Measurements from ENCODE around the gene HYCC2. TPM values are rescaled to one million over a fixed set of nuclear protein-coding genes. Genes with fewer than 3 reads are reported as not detected.

The HYCC2 gene
- polyA plus RNA-seq, 1 donor (not counting 4 experiments of a cell fraction or from before 2014, with no cell fraction given), result 8.0 TPM

GRCh38 chr2:201107624-201108023, 36.2 kb upstream of the HYCC2 start:
- TF ChIP-seq EZH2 (IDR thresholded peaks at IDR 0.05; ENCODE audit: low read length) (no peak), CTCF (optimal IDR thresholded peaks at IDR 0.05 in 1 of 3, IDR thresholded peaks at IDR 0.05 in 1 of 3, conservative IDR thresholded peaks at IDR 0.05 in 1 of 3; ENCODE audit: extremely low read depth in 1 of 3, insufficient read depth in 2 of 3, low read length in 3 of 3) (no peak)
- Histone ChIP-seq H2AFZ (ENCODE audit: control insufficient read depth, low read length) (no peak overlapping the region), H3K79me2 (ENCODE audit: control insufficient read depth, insufficient read depth, low read length) (no peaks in the 10 kb centered on the region), H3K36me3 (ENCODE audit: control insufficient read depth in 2 of 2, extremely low read depth in 1 of 2, insufficient read depth in 2 of 2, low read length in 2 of 2) (no peaks in the 10 kb centered on the region), H3K4me3 (ENCODE audit: control insufficient read depth in 2 of 3, extremely low read depth in 1 of 3, insufficient read depth in 2 of 3, low read depth in 1 of 3, low read length in 3 of 3) (no peak overlapping the region), H4K20me1 (ENCODE audit: control insufficient read depth, extremely low read depth, insufficient read depth, low read length) (no peaks in the 10 kb centered on the region), H3K9me3 (ENCODE audit: control insufficient read depth, low read depth, low read length) (no peaks in the 10 kb centered on the region), H3K4me2 (ENCODE audit: control insufficient read depth, extremely low read depth, insufficient read depth, low read depth, low read length) (no peak overlapping the region), H3K27me3 (ENCODE audit: control insufficient read depth, extremely low read depth, insufficient read depth, low read length) (no peaks in the 10 kb centered on the region), H3K4me1 (ENCODE audit: control insufficient read depth, extremely low read depth, insufficient read depth, low read length) (no peaks in the 10 kb centered on the region), H3K27ac (ENCODE audit: control insufficient read depth, insufficient read depth, low read length) (no peak overlapping the region), H3K9me1 (ENCODE audit: control insufficient read depth, extremely low read depth, insufficient read depth, low read length) (no peaks in the 10 kb centered on the region), H3K9ac (ENCODE audit: control insufficient read depth, extremely low read depth, insufficient read depth, low read length) (no peak overlapping the region)
- FAIRE-seq (no peak), DNase-seq (ENCODE audit: low read depth, low spot score) (no peak)
- dilution Hi-C loops (cut with MboI; ENCODE audit: extremely low pct_ligation_motif_present, low sequenced_read_pairs), result no loop called here

GRCh38 chr2:201105759-201106158, 34.3 kb upstream of the HYCC2 start:
- Histone ChIP-seq H3K9me1 (ENCODE audit: control insufficient read depth, extremely low read depth, insufficient read depth, low read length) (no peaks in the 10 kb centered on the region), H3K27ac (ENCODE audit: control insufficient read depth, insufficient read depth, low read length) (no peak overlapping the region), H3K4me1 (ENCODE audit: control insufficient read depth, extremely low read depth, insufficient read depth, low read length) (no peaks in the 10 kb centered on the region), H3K79me2 (ENCODE audit: control insufficient read depth, insufficient read depth, low read length) (no peaks in the 10 kb centered on the region), H3K4me2 (ENCODE audit: control insufficient read depth, extremely low read depth, insufficient read depth, low read depth, low read length) (no peak overlapping the region), H3K4me3 (ENCODE audit: control insufficient read depth in 2 of 3, extremely low read depth in 1 of 3, insufficient read depth in 2 of 3, low read depth in 1 of 3, low read length in 3 of 3) (no peak overlapping the region), H2AFZ (ENCODE audit: control insufficient read depth, low read length) (no peak overlapping the region), H3K36me3 (ENCODE audit: control insufficient read depth in 2 of 2, extremely low read depth in 1 of 2, insufficient read depth in 2 of 2, low read length in 2 of 2) (no peaks in the 10 kb centered on the region), H4K20me1 (ENCODE audit: control insufficient read depth, extremely low read depth, insufficient read depth, low read length) (no peaks in the 10 kb centered on the region), H3K9ac (ENCODE audit: control insufficient read depth, extremely low read depth, insufficient read depth, low read length) (no peak overlapping the region), H3K27me3 (ENCODE audit: control insufficient read depth, extremely low read depth, insufficient read depth, low read length) (no peaks in the 10 kb centered on the region), H3K9me3 (ENCODE audit: control insufficient read depth, low read depth, low read length) (no peaks in the 10 kb centered on the region)
- TF ChIP-seq CTCF (optimal IDR thresholded peaks at IDR 0.05 in 1 of 3, IDR thresholded peaks at IDR 0.05 in 1 of 3, conservative IDR thresholded peaks at IDR 0.05 in 1 of 3; ENCODE audit: extremely low read depth in 1 of 3, insufficient read depth in 2 of 3, low read length in 3 of 3) (no peak), EZH2 (IDR thresholded peaks at IDR 0.05; ENCODE audit: low read length) (no peak)
- dilution Hi-C loops (cut with MboI; ENCODE audit: extremely low pct_ligation_motif_present, low sequenced_read_pairs), result no loop called here
- DNase-seq (ENCODE audit: low read depth, low spot score) (no peak), FAIRE-seq (no peak)
